ENCODE results near the gene ANKRD9.

ANKRD9 gene

DNA sequence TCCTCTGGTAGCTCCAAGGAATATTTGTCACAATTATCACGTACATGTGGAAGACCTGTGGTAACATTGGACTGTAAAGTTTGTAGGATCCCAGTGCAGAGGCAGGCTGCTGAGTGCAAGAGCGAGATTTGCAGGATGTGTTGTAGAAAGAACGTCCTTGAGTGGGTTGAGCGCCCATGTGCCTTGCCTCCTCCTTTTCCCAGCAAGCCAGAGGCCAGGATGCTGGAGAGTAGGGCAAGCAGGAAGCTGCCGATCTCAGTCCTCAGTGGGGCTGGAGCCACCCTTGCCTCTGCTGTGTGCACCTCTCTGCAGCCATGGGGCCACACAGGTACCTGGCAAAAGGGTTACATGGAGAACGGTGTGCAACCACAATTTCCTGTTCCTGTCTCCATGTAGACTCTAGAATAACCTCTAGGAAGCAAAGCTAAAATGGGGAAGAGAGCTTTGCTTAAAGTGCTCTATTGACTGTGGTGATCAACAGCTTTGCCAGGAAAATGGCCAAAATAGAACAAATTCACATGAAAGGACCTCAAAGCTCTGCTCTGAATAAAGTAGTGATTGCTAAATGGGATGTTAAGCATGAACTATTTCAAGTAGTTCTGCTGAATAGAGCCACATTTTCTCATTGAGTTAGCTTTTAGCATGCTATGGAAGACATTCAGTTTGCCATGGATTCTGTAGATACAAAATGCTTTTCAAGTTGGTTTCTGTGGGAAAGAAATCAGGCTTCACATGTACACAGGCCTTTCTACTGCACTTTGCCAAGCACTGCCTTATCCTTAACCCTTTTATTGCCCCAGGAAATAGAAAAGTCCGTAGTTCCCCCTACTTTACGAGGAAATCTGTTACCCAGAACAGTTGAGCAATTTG, 37.4 kb downstream of the ANKRD9 start:
- no peak for DNase-seq

DNA sequence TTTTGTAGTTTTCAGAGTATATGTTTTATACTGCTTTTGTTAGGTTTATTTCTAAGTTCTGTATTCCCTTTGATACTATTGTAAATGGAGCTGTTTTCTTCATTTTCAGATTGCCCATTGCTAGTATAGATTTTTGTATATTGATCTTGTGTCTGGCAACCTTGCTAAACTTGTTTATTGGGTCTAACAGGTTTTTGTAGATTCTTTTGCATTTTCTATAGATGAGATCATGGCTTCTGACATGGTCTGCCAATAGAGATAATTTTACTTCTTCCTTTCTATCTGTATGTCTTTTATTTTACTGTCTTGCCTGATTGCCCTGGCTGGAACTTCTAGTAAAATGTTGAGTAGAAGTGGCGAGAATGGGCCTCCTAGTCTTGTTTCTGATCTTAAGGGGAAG, 40.3 kb downstream of the ANKRD9 start:
- DNase-seq, result no peak

DNA sequence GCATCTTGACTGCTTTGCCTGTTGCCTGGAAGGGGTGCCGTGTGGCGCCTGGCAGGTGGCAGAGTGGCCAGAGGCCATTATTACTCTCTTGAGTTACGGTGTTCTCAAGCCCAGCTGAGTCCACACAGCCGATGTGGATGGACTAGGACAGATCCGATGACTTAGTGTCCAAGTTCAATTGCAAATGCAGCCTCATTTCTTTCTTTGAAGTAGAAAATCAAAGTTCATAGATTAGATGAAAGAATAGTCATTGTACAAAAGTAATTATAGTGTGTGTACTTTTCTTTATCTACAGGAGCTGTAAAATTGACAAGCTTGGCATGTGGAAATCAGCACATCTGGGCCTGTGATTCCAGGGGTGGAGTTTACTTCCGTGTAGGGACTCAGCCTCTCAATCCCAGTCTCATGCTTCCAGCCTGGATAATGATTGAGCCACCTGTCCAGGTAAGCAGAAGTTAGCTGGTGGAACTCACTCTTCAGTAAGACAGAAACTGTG, 44.7 kb downstream of the ANKRD9 start:
- no peak for DNase-seq

DNA sequence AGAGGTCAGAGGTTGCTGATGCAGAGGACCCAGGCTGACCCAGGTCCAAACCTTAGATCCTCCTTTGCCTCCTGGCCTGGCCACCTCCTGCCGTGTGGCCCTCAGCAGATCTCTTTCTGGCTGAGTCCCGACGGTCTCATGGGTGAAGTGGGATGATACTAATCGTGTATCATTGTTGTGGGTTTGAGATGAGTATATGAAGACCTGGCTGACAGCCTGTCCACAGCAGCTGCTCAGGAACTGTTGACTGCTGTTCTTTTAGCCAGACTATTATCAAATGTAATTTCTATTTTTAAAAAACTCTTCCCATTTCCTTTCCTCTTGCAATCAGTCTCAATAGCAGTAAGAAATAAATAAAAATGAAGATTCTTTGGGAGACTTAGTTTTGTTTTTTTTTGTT, 45.6 kb downstream of the ANKRD9 start:
- DNase-seq, result no peak

DNA sequence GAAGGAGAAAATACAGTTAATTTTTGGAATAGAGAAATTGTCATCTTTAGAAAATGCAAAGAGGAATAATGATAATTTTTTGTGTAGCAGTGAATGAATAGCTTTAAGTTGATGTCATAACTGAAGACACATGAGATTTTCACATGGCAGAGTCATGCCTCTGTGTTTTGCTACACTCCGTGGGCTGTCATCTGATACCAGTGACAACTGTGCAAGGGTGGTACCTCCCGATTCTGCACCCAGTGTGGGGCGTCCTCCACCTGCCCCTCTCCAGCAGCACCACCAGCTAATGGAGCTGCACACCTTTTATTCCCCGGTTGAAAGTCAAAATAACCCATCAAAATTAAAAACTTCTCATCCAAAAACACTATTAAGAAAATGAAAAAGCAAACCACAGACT, 47.2 kb downstream of the ANKRD9 start:
- DNase-seq, result no peak

DNA sequence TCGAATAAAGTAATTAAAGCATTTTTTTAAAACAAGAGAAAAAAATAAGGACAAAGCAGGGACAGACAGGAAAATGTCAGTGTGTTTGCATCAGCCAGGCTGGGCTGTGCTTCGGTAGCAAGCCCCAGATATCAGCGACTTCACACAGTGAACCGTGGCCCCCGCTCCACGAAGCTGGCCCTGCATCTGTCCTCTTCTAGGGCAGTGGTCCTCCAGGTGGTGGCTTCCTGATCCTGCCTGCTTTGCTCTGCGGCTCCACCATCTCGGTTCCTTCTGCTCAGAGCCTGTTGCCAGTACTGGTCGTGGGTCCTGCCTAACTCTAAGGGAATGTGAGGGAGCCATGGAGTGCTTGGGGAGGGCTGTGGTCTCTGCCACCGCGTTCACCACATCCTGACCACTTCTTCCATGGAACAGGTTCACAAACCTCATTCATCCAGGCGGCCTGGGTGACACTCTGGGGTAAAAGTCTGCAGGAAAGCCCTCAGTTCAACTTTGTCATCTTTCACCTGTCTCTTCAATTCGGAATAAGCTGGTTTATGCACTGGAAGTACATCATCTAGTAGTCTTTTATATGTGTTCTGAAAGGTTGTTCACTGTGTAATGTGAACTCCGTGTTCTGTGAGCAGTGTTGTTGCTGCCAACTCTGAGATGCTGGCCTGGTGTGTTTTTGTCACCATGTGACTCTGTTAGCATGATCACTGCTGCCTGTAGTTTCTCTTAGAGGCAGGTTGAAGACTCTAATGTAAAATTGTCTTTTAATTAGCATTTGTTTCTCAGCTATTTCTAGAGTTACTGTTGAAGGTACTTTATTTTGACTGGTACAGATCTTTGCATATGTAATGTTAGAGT, 47.9 kb downstream of the ANKRD9 start:
- DNase-seq, result no peak

DNA sequence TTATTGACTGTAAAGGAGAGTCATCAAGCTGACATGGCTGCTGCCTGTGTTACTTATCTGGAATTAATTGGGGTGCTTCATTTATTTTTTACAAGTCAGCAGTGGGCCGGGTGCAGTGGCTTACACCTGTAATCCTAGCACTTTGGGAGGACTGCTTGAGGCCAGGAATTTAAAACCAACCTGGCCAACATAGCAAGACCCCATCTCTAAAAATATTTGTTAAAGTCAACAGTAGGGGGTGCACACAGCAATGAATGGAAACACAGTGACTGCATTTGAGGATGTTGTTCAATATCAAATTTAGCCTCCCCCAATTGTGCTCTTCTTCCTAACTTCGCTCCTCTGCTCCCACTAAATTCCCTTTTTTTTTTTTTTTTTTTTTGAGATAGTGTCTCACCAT, 52.1 kb downstream of the ANKRD9 start:
- DNase-seq, result no peak

DNA sequence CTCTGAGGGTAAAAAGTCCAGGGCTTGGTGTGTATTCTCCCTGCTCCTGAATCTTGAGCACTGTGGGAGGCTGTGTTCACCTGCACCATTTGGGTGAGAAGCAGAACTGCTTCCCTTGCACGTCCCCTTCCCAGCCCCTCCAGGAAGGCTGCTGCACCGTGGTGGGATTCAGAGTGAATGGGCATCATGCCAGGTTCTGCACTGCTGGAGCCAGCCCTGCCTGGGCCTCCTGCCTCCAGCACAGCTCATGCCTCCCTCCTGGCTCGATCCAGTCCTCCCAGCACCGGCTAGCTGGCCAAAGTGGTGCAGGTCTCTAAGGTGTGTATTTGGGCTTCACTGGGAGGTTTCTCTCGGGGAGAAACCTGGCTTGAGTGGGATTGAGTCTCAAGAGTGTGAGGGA, 54.9 kb downstream of the ANKRD9 start:
- DNase-seq, result no peak

DNA sequence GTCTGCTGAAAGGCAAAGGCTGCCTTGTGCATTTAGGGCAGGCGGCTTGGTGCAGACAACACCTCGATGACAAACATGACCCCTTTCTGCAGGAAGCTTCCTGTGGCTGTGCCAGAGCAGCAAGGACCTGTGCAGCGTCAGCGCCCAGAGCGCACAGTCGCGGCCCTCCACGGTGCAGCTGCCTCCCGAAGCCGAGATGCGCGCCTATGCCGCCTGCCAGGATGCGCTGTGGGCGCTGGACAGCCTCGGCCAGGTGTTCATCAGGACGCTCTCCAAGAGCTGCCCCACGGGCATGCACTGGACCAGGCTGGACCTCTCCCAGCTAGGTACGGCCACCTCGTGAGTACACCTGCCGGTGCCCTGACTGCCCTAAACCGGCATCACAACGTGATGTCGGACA, 57.3 kb downstream of the ANKRD9 start:
- no peak for DNase-seq
